ENCODE data around the gene ITGA6.

The ITGA6 gene

GRCh38 chr2:172416447-172417058 lies 10.8 kb upstream of the ITGA6 start:
- no peak for DNase-seq (ENCODE audit: low read depth)

GRCh38 chr2:172420216-172420615 lies 7.2 kb upstream of the ITGA6 start:
- DNase-seq (ENCODE audit: low read depth): no peak

GRCh38 chr2:172423160-172423559 lies 4.2 kb upstream of the ITGA6 start:
- no peak for DNase-seq (ENCODE audit: low read depth)

- DNase-seq (ENCODE audit: low read depth): no peak
These were observed 2.0 kb upstream of the ITGA6 start for GRCh38 chr2:172425336-172425735.

- DNase-seq (ENCODE audit: low read depth): no peak
These were observed 641 bp upstream of the ITGA6 start for GRCh38 chr2:172426635-172427255.

GRCh38 chr2:172427990-172428831 lies 825 bp downstream of the ITGA6 start:
- DNase-seq (ENCODE audit: low read depth): no peak

- DNase-seq (ENCODE audit: low read depth): no peak
These were observed 1.4 kb downstream of the ITGA6 start for GRCh38 chr2:172428832-172429210.

- DNase-seq (ENCODE audit: low read depth): no peak
These were observed 2.0 kb downstream of the ITGA6 start for GRCh38 chr2:172429301-172429968.

- no peak for DNase-seq (ENCODE audit: low read depth)
These were observed 2.6 kb downstream of the ITGA6 start for GRCh38 chr2:172430027-172430426.

GRCh38 chr2:172430678-172431077 lies 3.3 kb downstream of the ITGA6 start:
- no peak for DNase-seq (ENCODE audit: low read depth)

- DNase-seq (ENCODE audit: low read depth): no peak
These were observed 4.1 kb downstream of the ITGA6 start for GRCh38 chr2:172431463-172431862.

- DNase-seq (ENCODE audit: low read depth): no peak
These were observed 4.6 kb downstream of the ITGA6 start for GRCh38 chr2:172431993-172432392.

- DNase-seq (ENCODE audit: low read depth): no peak
These were observed 5.8 kb downstream of the ITGA6 start for GRCh38 chr2:172433144-172433543.

- no peak for DNase-seq (ENCODE audit: low read depth)
These were observed 7.6 kb downstream of the ITGA6 start for GRCh38 chr2:172434821-172435605.

- DNase-seq (ENCODE audit: low read depth): no peak
These were observed 8.2 kb downstream of the ITGA6 start for GRCh38 chr2:172435606-172435911.

GRCh38 chr2:172436889-172437288 lies 9.5 kb downstream of the ITGA6 start:
- DNase-seq (ENCODE audit: low read depth): no peak

GRCh38 chr2:172437419-172438341 lies 10.3 kb downstream of the ITGA6 start:
- no peak for DNase-seq (ENCODE audit: low read depth)

- DNase-seq (ENCODE audit: low read depth): no peak
These were observed 11.5 kb downstream of the ITGA6 start for GRCh38 chr2:172438741-172439508.

GRCh38 chr2:172439509-172439860 lies 12.1 kb downstream of the ITGA6 start:
- no peak for DNase-seq (ENCODE audit: low read depth)

GRCh38 chr2:172439911-172440310 lies 12.5 kb downstream of the ITGA6 start:
- no peak for DNase-seq (ENCODE audit: low read depth)

Measured in stromal cell of bone marrow (primary cell).